ENCODE results near the gene RFWD3.

Gene RFWD3

GRCh38 chr16:74626741-74627416 lies 39.8 kb downstream of the RFWD3 start:
- no peak for TF ChIP-seq CTCF (conservative IDR thresholded peaks at IDR 0.05; ENCODE audit: low read depth)
- POLR2A ChIA-PET (ENCODE audit: low non-redundant PET) = no interaction called here
- no peak for DNase-seq (ENCODE audit: low spot score)
- H3K27ac ChIP-seq = no peak overlapping the region
- CTCF ChIA-PET = no interaction called here

- CTCF ChIA-PET = no interaction called here
- POLR2A ChIA-PET (ENCODE audit: low non-redundant PET) = no interaction called here
- DNase-seq (ENCODE audit: low spot score) = no peak
- no peak for TF ChIP-seq CTCF (conservative IDR thresholded peaks at IDR 0.05; ENCODE audit: low read depth)
- H3K27ac ChIP-seq = no peak overlapping the region
These were observed 41.0 kb downstream of the RFWD3 start for GRCh38 chr16:74625500-74626350.

- ChIA-PET CTCF (interaction anchor here (1.5 kb wide), 1 partner anchor 143 kb away, joined by 4 read pairs; no protein-coding TSS in a partner anchor), POLR2A (ENCODE audit: low non-redundant PET) (no interaction called here)
- DNase-seq (ENCODE audit: low spot score) = no peak
These were observed 42.8 kb downstream of the RFWD3 start for GRCh38 chr16:74623839-74624235.

GRCh38 chr16:74623214-74623838 lies 43.4 kb downstream of the RFWD3 start:
- peak; percentile 66 for TF ChIP-seq CTCF (conservative IDR thresholded peaks at IDR 0.05; ENCODE audit: low read depth)
- H3K27ac ChIP-seq = no peak overlapping the region
- POLR2A ChIA-PET (ENCODE audit: low non-redundant PET) = no interaction called here
- DNase-seq (ENCODE audit: low spot score) = peak; percentile 28
- CTCF ChIA-PET = interaction anchor here (0.7 to 1.5 kb wide), 4 partner anchors 31 to 314 kb away, joined by 3 to 5 read pairs (median 4); no protein-coding TSS in a partner anchor

More at GRCh38 chr16:74623839-74624235, 42.8 kb downstream of the RFWD3 start:
- H3K27ac ChIP-seq = no peak overlapping the region
- no peak for TF ChIP-seq CTCF (conservative IDR thresholded peaks at IDR 0.05; ENCODE audit: low read depth)

GRCh38 chr16:74622005-74622404 lies 44.7 kb downstream of the RFWD3 start:
- ChIA-PET CTCF (interaction anchor here (1.2 kb wide), 1 partner anchor 30 kb away, joined by 3 read pairs; no protein-coding TSS in a partner anchor), POLR2A (ENCODE audit: low non-redundant PET) (interaction anchor here (0.5 kb wide), 1 partner anchor 888 kb away, joined by 4 read pairs; no protein-coding TSS in a partner anchor)
- TF ChIP-seq CTCF (conservative IDR thresholded peaks at IDR 0.05; ENCODE audit: low read depth) = no peak
- no peak overlapping the region for H3K27ac ChIP-seq
- no peak for DNase-seq (ENCODE audit: low spot score)

- ChIA-PET POLR2A (ENCODE audit: low non-redundant PET) (no interaction called here), CTCF (interaction anchor here (0.7 kb wide), 1 partner anchor 26 kb away, joined by 3 read pairs; no protein-coding TSS in a partner anchor)
- no peak overlapping the region; the same call in 1 of the 2 replicates for H3K27ac ChIP-seq
- no peak for DNase-seq (ENCODE audit: low spot score)
- no peak for TF ChIP-seq CTCF (conservative IDR thresholded peaks at IDR 0.05; ENCODE audit: low read depth)
These were observed 49.4 kb downstream of the RFWD3 start for GRCh38 chr16:74617206-74617788.
